ENCODE data around the gene IPCEF1.

- TF ChIP-seq, protein P1, sequence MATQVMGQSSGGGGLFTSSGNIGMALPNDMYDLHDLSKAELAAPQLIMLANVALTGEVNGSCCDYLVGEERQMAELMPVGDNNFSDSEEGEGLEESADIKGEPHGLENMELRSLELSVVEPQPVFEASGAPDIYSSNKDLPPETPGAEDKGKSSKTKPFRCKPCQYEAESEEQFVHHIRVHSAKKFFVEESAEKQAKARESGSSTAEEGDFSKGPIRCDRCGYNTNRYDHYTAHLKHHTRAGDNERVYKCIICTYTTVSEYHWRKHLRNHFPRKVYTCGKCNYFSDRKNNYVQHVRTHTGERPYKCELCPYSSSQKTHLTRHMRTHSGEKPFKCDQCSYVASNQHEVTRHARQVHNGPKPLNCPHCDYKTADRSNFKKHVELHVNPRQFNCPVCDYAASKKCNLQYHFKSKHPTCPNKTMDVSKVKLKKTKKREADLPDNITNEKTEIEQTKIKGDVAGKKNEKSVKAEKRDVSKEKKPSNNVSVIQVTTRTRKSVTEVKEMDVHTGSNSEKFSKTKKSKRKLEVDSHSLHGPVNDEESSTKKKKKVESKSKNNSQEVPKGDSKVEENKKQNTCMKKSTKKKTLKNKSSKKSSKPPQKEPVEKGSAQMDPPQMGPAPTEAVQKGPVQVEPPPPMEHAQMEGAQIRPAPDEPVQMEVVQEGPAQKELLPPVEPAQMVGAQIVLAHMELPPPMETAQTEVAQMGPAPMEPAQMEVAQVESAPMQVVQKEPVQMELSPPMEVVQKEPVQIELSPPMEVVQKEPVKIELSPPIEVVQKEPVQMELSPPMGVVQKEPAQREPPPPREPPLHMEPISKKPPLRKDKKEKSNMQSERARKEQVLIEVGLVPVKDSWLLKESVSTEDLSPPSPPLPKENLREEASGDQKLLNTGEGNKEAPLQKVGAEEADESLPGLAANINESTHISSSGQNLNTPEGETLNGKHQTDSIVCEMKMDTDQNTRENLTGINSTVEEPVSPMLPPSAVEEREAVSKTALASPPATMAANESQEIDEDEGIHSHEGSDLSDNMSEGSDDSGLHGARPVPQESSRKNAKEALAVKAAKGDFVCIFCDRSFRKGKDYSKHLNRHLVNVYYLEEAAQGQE (IDR thresholded peaks at IDR 0.05), result no peak
- TF ChIP-seq CHD2 (IDR thresholded peaks at IDR 0.05; ENCODE audit: low read length, partially characterized antibody) (no peak), ELK1 (IDR thresholded peaks at IDR 0.05; ENCODE audit: low read depth, low read length) (no peak), BHLHE40 (IDR thresholded peaks at IDR 0.05; ENCODE audit: low read depth, low read length) (no peak), EP300 (IDR thresholded peaks at IDR 0.05) (no peak), POLR2A (IDR thresholded peaks at IDR 0.05; ENCODE audit: low read length) (no peak), CBX8 (IDR thresholded peaks at IDR 0.05) (no peak), JUN (IDR thresholded peaks at IDR 0.05) (no peak), SMC3 (IDR thresholded peaks at IDR 0.05) (no peak), RAD21 (conservative IDR thresholded peaks at IDR 0.05 in 1 of 2, IDR thresholded peaks at IDR 0.05 in 1 of 2) (no peak), CEBPB (IDR thresholded peaks at IDR 0.05) (no peak)
- TF ChIP-seq, protein P2, sequence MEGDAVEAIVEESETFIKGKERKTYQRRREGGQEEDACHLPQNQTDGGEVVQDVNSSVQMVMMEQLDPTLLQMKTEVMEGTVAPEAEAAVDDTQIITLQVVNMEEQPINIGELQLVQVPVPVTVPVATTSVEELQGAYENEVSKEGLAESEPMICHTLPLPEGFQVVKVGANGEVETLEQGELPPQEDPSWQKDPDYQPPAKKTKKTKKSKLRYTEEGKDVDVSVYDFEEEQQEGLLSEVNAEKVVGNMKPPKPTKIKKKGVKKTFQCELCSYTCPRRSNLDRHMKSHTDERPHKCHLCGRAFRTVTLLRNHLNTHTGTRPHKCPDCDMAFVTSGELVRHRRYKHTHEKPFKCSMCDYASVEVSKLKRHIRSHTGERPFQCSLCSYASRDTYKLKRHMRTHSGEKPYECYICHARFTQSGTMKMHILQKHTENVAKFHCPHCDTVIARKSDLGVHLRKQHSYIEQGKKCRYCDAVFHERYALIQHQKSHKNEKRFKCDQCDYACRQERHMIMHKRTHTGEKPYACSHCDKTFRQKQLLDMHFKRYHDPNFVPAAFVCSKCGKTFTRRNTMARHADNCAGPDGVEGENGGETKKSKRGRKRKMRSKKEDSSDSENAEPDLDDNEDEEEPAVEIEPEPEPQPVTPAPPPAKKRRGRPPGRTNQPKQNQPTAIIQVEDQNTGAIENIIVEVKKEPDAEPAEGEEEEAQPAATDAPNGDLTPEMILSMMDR (IDR thresholded peaks at IDR 0.05), result no peak
- TF ChIP-seq, protein P3, sequence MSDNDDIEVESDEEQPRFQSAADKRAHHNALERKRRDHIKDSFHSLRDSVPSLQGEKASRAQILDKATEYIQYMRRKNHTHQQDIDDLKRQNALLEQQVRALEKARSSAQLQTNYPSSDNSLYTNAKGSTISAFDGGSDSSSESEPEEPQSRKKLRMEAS (IDR thresholded peaks at IDR 0.05), result no peak
Measured at GRCh38 chr6:154292855-154293519, 63.6 kb downstream of the IPCEF1 start.
